GM19455 (cell line): Measurements from ENCODE around the gene VEPH1.
"Not testable (repeated sequence)": the region's sequence is repeated elsewhere in the genome, so short reads cannot be mapped to it uniquely, and the experiment has no call there.

Experiments
- ATAC-seq: cut with Tn5 transposase; IDR thresholded peaks from one replicate; pipeline ENCODE4 v1.9.1; 2021; ENCODE audit not compliant: unreplicated experiment

Gene VEPH1

DNA sequence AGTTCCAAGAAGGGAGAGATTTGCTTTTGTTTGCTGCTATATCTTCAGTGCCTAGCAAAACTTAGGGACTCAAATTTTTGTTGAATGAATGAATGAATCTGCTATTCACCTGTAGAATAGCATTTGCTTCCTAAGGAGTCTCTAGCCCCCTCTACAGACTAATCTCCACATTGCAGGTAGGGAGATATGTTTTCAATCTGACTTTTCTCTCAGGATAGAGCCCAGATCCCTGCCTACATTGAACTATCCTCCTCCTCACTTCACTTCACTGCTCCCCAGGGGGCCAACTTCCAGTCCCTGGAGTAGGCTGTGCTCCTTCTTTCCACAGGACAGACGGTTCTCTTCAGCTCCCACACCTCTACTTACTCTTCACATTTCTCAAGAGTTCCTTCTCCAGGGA, 148.5 kb downstream of the VEPH1 start:
- ATAC-seq: no peak

DNA sequence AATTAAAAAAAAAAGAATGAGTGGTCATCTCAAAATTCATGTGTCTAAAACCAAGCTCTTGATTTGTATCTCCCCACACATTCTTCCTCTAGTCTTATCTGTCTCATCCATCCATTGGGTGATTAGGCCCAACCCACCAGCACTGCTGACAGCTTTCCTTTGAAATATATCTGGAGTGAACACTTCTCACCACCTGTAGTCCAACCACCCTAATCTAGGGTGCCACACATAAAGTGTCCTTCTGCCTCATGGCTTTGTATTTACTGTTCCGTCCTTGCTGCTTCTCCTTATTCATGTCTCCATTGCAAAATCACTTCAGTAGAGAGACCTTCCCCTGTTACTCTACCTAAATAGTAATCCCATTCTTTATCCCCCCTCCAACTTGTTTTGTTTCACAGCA, 149.0 kb downstream of the VEPH1 start:
- ATAC-seq: no peak

DNA sequence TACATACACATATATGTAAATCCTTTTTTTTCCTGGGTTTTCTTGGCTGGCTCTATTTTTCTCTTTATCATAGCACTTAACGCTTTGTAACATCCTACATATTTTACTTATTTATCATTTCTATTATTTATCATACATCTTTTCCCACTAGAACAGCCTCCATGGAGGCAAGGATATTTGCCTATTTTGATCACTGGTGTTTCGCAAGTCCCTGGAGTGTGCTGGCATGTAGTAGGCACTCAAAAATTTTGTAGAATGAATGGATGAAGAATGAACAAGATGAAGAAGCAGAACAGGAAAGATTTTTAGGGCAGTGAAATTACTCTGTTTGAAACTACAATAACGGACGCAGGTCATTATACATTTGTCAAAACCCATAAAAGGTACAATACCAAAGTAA, 149.6 kb downstream of the VEPH1 start:
- ATAC-seq: no peak

DNA sequence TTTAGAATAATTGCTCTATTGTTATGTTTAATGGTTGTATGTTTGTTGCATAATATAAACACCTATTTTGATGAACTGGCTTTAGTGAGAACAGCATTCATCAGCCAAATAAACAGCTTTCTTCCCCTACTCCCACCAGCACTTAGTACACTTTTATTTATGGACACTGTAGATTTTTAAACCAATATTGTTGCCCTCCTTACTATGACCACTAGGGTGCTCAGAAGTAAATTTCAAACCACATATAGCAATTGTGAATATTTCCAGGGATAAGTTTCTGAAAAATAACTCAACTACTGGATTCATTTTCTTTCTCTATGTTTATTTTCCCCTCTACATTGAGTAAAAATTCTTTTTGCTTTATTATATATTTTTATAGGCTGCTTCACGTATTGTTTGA, 151.2 kb downstream of the VEPH1 start:
- ATAC-seq: no peak

DNA sequence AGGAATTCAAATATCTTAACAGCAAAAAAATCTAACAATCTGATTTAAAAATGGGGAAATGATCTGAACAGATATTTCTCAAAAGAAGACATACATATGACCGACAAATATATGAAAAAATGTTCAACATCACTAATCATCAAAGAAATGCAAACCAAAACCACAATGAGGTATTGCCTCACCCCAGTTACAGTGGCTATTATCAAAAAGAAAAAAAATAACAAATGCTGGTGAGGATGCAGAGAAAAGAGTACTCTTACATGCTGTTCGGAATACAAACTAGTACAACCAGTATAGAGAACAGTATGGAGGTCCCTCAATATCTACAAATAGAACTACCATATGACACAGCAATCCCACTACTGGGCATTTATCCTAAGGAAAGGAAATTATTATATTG, 152.6 kb downstream of the VEPH1 start:
- not testable (repeated sequence) for ATAC-seq

DNA sequence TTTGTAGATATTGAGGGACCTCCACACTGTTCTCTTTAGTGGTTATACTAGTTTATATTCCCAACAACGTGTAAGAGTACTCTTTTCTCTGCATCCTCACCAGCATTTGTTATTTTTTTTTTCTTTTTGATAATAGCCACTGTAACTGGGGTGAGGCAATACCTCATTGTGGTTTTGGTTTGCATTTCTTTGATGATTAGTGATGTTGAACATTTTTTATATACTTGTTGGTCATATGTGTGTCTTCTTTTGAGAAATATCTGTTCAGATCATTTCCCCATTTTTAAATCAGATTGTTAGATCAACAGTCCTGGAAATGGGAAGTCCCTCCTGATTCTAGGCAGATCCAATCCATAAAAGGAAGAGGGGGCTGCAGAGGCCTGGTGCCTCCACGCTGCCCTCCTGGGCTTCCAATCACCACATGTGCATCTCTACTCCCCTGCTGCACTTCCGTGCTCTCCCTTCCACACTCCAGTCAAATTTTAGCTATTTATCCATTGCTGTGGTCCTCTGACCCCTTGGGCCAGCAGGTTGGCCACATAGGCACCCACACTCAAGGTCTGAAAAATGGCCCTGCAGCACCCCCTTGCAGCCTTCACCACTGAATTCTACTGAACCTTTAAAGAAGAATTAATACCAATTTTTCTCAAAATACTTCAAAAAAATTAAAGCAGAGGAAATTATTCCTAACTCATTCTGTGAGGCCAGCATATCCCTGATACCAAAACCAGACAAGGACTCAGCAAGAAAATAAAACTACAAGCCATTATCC, 154.7 kb downstream of the VEPH1 start:
- ATAC-seq: not testable (repeated sequence)

DNA sequence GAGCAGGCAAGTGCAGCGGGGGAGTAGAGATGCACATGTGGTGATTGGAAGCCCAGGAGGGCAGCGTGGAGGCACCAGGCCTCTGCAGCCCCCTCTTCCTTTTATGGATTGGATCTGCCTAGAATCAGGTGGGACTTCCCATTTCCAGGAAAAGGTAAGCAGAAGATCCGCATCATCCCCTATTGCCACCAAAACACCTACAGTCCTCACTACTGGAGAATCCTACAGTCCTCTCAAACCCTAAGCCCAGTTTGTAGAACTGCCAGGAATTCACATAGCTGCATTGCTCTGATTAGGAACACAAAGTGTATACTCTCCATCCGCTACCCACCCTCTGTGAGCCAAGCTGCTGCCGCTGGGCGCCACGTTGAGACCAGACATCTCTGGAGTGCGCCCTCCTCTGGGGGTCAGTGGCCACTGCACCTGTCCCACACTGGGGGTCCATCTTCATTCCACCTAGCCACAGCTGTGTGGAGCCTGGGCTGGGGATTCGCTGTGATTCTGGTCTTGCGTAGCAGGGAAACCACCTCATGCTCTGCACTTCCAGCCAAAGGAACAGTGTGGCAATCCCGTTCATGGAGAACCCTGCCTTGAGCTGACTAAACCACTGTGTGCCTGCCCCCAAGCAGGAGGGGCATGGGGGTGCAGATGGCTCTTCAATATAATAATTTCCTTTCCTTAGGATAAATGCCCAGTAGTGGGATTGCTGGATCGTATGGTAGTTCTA, 155.5 kb downstream of the VEPH1 start:
- no peak for ATAC-seq

DNA sequence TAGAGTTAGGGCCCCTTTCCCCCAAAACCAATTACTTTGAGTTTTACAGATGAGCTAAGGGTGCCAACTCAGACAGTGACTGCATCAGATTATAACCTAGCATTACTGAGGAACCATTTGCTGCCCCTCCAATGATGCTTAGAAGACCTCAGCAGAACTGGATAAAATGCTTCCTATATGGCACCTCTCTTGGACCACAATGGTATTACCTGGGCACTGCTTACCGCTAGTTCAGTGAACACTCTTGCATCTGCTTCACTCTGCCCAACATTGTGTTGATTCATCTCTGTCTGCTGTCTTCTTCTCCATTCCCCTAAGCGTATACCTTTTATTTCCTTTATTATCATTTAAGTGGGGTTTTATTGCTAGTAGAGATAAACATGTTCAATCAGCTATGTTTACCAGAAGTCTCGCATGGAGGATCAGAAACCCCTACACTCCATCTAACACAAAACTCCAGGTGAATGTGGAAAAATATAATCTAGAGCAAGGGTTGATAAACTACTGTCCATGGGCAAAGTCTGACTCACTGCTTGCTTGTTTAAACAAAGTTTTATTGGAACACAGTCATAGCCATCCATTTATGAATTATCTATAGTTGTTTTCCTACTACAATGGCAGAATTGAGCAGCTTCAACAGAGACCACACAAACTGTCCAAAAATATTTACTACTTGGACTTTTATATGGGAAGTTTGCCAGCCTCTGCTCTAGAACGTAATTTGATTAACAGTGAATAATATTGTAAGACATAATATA, 166.8 kb downstream of the VEPH1 start:
- ATAC-seq: no peak

DNA sequence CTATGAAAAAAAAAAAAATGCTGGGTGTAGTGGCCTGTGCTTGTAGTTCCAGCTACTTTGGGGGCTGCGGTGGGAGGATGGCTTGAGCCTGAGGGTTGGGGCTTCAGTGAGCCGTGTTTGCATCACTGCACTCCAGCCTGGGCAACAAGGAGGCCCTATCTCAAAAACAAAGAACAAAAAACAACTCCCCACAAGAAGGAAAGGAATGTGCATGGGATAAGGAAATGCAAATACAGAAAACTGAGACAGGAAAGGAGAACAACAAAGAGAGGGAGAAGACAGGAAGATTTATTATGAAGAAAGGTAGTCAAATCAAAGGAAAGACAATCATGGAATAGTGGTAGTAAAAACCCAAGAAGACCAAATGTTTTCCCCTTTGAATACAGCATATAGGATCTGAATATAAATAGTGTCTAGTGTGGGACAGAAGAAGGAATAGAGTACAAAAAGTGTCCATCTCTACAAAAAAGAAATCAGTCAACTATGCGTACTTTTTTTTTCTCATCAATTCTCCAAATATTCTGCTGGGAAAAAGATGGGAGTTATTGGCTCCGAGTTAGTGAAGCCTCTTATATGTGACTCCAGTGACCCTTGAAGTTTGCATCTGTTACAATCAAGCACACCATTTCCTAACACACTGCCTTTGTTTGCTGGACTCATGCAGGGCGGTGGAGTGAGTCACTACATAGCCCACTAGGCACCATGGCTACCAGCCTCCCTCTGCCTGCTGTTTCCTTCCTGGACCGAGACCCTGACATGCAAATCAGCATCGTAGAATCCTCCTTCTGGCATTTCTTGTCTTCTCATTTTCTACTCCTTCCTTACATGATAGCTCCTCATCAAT, 167.8 kb downstream of the VEPH1 start:
- no peak for ATAC-seq

DNA sequence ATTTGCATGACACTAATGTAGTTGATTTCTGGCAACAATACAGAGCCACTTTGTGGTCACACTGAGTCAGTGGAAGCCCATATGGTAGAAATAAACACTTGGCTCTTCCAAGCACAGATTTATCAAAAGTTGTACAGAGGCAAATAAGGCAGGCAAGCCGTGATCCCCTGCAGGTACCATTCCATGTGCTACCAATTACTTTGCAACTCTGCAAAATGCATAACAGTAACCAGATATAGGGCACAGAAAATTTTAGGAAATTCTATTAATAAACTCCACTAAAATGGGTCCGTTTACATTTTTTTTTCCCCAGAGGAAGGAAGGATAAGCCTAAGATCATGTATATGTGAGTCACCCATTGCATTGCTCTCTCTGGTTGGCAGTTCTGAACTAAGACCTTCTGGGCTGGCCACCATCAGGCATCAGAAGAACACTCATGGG, 169.6 kb downstream of the VEPH1 start:
- ATAC-seq: no peak

DNA sequence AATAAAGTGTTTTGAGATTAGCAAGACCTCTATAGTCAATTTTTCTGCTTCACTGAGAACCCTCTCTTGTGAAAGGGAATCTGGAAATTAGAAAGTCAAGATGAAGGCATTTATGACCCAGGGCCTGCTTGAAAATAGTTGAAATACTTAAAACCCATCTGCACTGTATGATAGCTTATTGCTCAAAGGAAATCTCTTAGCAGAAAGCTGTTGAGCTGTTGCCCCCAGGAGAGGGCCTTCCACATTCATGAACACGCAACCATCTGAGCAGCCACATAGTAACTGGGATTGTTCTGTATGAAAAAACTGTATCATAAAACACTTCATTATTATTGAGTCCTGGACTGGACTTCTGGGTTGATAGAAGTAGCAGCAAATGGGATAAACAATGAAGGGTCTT, 173.0 kb downstream of the VEPH1 start:
- no peak for ATAC-seq

DNA sequence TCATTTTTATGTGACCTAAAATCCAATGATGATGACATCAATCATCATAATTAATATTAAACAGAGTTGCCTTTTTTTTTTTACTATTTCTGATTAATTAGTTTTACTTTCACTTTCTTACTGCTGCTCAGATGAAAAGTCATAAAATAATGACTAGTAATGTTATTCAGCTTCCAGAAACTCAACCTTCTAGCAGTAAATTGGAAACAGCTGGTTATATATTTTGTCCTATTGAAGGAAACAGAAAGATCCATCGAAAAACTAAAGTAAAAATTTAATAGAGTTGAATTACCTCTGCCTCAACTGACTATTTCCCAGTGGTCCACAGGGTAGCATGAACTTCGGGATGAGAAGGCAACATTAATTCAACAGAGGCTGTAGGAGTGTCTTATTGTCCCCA, 173.7 kb downstream of the VEPH1 start:
- ATAC-seq: no peak

DNA sequence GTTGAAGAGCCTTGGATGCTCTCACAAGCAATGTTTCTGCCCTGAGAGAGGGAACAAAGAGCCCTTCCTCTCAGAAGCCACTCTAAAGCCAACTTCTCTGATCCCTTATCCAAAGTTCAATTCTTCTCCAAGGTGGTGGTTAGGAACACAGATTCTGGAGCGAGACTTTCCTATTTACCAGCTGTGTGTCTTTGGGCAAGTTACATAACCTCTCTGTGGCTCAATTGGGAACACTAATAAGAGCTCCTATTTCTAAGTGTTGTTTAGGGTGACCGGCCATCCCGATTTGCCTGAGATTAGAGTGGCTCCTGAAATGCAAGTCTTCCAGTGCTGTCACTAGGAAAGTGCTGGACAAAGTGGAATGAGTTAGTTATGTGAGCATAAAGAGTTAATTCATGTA, 175.4 kb downstream of the VEPH1 start:
- ATAC-seq: no peak

DNA sequence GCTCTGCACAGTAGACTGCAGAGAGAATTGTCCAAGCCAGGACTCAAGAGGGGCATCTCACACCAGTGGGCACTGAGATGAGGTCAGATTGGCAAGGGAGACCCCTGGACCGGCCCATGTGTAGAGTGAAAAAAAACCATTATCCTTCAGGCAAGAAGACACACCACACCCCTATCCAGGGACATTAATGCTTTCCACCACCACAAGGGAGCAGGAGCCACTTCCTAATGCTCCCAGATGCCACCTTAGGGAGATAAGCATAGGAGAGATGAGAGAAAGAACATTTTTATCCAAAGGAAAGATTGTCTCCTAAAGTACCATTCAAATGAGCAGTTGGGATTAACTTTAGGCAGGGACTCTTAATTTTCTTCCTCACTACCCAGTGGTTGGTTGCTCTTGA, 176.2 kb downstream of the VEPH1 start:
- ATAC-seq: no peak

DNA sequence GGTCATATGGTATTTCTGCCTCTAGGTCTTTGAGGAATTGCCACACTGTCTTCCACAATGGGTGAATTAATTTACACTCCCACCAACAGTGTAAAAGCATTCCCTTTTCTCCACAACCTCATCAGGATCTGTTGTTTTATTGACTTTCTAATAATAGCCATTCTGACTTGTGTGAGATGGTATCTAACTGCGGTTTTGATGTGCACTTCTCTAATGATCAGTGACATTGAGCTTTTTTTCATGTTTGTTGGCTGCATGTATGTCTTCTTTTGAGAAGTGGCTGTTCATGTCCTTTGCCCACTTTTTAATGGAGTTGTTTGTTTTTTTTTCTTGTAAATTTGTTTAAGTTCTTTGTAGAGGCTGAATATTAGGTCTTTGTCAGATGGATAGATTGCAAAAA, 178.3 kb downstream of the VEPH1 start:
- ATAC-seq: not testable (repeated sequence)

DNA sequence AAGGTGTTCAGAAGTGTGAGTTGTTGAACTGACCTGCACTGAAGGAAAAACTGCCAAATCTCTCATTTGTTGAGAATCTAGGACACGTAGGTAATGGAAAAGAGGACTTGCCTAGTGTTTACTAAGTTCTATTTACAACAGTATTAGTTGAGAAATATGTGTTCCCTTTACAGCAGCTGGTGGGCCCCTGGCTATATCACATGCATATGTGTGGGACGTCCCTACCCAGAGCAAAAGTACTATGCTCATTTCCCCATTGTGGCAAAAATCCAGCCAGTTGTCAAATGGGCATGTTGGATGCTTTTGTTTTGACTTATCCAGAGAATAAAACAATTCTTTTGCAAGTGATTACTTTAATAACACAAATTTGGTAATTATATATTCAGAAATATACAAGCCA, 179.9 kb downstream of the VEPH1 start:
- no peak for ATAC-seq

DNA sequence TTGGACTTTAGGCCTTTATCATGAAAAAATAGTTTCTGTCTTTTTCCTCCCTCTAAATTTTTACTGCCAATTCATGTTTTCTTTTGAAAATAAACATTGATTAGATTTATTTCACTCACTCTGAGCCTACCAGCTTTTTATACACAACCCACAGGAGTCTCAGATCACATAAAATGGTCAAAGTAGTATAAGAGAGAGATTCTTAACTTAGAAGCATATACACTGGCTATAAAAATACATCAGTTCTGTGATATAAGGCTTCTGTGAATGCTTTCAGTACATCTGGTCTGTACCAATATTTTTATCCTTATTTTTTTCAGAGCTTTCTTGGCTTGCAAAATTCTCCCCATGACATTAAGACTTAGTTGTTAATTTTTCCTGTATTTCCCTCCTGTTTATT, 183.5 kb downstream of the VEPH1 start:
- no peak for ATAC-seq

DNA sequence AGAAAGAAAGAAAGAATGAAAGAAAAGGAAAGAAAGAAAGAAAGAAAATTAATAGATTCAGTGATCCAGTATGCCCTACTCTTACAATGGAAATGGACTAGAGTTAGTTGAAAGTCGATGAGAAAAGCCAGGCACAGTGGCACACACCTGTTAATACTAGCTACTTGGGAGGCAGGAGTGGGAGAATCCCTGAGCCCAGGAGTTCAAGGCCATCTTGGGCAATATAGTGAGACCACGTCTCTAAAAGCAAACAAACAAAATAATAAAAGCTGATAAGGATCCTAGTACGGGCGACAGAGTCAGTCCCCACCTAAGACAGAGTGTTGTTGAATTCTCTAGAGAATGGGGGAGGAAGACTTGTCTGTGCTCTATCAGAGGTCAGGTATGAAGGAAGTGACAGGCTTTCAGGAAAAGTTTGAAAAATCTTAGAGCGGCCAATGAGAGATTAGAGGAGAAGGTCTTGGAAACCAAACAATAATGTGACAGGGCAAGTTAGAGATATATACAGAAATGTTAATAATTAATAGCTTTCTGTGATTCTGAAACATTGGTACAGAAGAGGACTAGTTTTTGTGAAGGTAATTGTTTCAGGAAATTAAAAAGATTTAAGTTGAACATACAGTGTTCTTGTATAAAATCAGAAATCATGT, 184.5 kb downstream of the VEPH1 start:
- ATAC-seq: no peak

DNA sequence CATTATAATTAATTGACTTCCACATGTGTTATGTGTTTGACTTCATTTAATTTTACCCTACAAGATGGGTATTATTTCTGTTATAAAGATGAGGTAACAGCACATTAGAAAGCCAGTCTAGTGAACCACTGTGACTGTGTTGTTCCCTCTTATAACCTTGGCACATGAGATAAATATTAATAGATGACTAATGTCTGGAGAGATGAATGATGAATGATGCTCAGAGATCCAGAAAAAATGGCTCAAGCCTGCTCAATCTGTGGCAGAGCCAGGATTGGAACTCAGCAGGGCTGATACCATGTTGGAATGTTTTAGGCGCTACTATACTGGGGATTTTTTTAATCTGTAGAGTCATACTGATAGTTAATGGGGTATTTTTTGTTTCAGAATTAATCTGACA, 185.3 kb downstream of the VEPH1 start:
- no peak for ATAC-seq

DNA sequence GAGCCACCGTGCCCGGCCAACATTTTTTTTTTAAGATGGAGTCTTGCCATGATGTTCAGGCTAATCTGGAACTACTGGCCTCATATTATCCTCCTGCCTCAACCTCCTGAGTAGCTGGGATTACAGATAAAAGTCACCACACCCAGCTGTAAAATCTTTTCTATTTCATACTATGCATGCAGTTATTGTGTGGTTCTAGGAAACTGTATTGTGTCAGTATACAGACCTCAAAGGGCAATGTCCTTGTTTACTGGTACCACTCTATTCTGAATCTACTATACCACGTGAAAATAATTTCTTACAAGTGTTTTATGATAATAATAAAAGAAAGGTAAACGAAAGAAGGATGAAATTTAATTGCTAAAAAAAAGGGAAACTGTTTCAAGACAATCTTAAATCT, 190.0 kb downstream of the VEPH1 start:
- ATAC-seq: no peak

DNA sequence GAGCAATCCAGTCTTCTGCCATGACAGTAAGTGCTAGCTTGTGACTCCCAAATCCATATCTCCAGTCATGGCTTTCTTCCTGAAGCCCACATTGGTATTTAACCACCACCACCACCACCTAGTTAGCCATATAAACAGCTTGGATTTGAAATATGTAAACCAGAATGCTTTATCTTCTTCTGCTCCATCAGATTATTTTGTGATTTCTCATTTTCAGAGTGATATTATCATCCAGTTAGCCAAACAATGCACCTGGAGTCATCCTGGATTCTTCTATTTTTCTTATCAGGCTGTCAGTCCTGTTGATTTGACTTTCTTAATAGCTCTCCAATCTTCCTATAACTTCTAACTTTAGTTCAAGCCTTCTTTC, 190.9 kb downstream of the VEPH1 start:
- ATAC-seq: no peak
